Measurements from ENCODE around the gene SLC25A44. TPM values are rescaled to one million over a fixed set of nuclear protein-coding genes. Genes with fewer than 3 reads are reported as not detected.

The SLC25A44 gene
- total and polyA plus RNA-seq, 2 of the 8 experiments (the other 6 are each of a cell fraction or from before 2014, with no cell fraction given): 23.4 to 32.1 TPM

DNA sequence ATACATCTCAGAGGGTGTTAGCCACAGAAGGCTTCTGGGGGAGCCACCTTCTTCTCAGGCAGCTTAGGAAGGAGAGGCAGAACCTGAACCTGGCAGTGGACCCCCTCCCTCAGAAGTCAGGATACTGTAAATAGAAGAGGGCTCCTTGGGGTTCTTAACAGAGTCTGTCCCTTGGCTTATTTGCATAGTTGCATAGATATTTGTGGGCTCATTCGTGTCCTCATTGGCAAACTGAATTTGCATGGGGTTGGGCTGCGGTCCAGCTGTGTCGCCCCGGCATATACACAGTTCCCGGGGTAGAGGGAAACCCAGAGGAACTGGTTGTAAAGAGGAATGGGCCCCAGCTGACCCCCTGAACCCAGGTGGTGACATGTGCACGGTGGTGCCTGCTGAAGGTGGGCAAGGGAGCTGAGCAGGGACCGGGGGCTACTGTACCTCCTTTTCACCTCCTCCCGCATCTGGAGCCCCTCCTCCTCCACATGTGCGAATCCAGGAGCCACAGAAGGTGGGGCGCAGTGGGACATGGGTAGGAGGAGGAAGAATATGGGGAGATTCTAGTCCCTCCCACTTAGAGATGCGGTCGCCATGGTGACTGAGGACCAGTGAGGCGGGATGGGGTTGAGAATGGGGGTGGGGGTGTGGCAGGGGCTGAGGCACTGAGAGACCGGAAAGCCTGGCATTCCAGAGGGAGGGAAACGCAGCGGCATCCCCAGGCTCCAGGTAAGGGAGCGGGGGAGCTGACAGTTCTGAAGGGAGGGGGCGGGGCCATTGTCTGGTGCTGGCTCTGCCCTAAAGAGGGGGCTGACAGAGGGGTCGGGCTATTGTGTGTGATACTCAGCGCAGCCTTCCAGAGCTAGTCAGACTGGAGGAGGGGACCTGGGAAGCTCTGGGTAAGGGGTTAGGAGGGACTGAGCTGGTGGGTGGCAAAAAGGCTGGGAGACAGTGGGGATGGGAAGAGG, 44.3 kb upstream of the SLC25A44 start (continued):
- TF ChIP-seq RNF2 (IDR thresholded peaks at IDR 0.05; ENCODE audit: borderline replicate concordance, low read depth, low read length, missing control alignments, poor library complexity, severe bottlenecking): no peak
